NCI-H2227 (cell line): ENCODE data around the gene OFD1.
"Not testable (repeated sequence)": the region's sequence is repeated elsewhere in the genome, so short reads cannot be mapped to it uniquely, and the experiment has no call there.

Source experiments
- DNase-seq: peaks from one replicate; lab custom pipeline; 2025; ENCODE audit not compliant: unreplicated experiment; lab: John Stamatoyannopoulos, UW

Gene OFD1

GRCh38 chrX:13700380-13700779, 34.2 kb upstream of the OFD1 start:
- DNase-seq = no peak

GRCh38 chrX:13702111-13702789, 32.3 kb upstream of the OFD1 start:
- DNase-seq = no peak

GRCh38 chrX:13703135-13703534, 31.4 kb upstream of the OFD1 start:
- no peak for DNase-seq

GRCh38 chrX:13703589-13703988, 31.0 kb upstream of the OFD1 start:
- DNase-seq = no peak

- no peak for DNase-seq
These were observed 23.4 kb upstream of the OFD1 start for GRCh38 chrX:13711141-13711540.

GRCh38 chrX:13716455-13716854, 18.1 kb upstream of the OFD1 start:
- DNase-seq = no peak

- no peak for DNase-seq
These were observed 17.6 kb upstream of the OFD1 start for GRCh38 chrX:13716905-13717304.

GRCh38 chrX:13717700-13718472, 16.7 kb upstream of the OFD1 start:
- DNase-seq = no peak

- no peak for DNase-seq
These were observed 15.2 kb upstream of the OFD1 start for GRCh38 chrX:13719192-13719856.

- no peak for DNase-seq
These were observed 13.2 kb upstream of the OFD1 start for GRCh38 chrX:13721371-13721770.

GRCh38 chrX:13721819-13722519, 12.6 kb upstream of the OFD1 start:
- no peak for DNase-seq

GRCh38 chrX:13724878-13725277, 9.7 kb upstream of the OFD1 start:
- DNase-seq = not testable (repeated sequence)

GRCh38 chrX:13726583-13726982, 8.0 kb upstream of the OFD1 start:
- DNase-seq = not testable (repeated sequence)

GRCh38 chrX:13730523-13730922, 4.0 kb upstream of the OFD1 start:
- DNase-seq = not testable (repeated sequence)

- DNase-seq = no peak
These were observed 2.1 kb upstream of the OFD1 start for GRCh38 chrX:13732246-13733067.

- no peak for DNase-seq
These were observed 1.0 kb upstream of the OFD1 start for GRCh38 chrX:13733506-13733905.

- DNase-seq = no peak
These were observed 7.1 kb downstream of the OFD1 start for GRCh38 chrX:13741695-13742094.

- no peak for DNase-seq
These were observed 8.0 kb downstream of the OFD1 start for GRCh38 chrX:13742397-13743176.

- DNase-seq = peak; percentile 41
These were observed 13.3 kb downstream of the OFD1 start for GRCh38 chrX:13747836-13748235.

- no peak for DNase-seq
These were observed 13.9 kb downstream of the OFD1 start for GRCh38 chrX:13748486-13748885.
